ENCODE measurements around the gene ABCC6.

DNA sequence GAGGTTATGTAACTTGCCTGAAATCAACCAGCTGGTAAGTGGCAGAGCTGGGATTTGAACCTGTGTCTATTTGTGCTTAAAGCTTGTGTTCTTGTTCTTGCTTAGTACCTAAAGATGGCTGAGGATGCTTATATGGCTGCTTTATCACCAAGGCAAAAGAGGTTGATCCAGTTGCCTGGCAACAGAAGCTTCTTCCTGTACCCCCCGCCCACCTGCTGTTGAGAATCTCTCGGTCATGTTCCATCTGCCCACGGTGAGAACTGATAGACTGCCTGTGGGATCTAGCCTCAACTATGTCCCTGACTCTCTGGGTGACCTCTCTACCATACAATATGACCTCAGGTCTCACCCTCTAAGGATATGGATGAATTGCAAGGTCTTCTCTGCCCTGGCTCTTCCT, 60.7 kb downstream of the ABCC6 start:
- TF ChIP-seq, protein P1, sequence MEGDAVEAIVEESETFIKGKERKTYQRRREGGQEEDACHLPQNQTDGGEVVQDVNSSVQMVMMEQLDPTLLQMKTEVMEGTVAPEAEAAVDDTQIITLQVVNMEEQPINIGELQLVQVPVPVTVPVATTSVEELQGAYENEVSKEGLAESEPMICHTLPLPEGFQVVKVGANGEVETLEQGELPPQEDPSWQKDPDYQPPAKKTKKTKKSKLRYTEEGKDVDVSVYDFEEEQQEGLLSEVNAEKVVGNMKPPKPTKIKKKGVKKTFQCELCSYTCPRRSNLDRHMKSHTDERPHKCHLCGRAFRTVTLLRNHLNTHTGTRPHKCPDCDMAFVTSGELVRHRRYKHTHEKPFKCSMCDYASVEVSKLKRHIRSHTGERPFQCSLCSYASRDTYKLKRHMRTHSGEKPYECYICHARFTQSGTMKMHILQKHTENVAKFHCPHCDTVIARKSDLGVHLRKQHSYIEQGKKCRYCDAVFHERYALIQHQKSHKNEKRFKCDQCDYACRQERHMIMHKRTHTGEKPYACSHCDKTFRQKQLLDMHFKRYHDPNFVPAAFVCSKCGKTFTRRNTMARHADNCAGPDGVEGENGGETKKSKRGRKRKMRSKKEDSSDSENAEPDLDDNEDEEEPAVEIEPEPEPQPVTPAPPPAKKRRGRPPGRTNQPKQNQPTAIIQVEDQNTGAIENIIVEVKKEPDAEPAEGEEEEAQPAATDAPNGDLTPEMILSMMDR (IDR thresholded peaks at IDR 0.05; ENCODE audit: low read depth, low read length), result no peak
- no peak for TF ChIP-seq POLR2A (IDR thresholded peaks at IDR 0.05; ENCODE audit: extremely low read depth, insufficient read length)

Data from NB4 (cell line).